ENCODE measurements around the gene CBL.

GRCh38 chr11:119172513-119172912 is 33.6 kb upstream of the CBL start:
- TF ChIP-seq, protein P1, sequence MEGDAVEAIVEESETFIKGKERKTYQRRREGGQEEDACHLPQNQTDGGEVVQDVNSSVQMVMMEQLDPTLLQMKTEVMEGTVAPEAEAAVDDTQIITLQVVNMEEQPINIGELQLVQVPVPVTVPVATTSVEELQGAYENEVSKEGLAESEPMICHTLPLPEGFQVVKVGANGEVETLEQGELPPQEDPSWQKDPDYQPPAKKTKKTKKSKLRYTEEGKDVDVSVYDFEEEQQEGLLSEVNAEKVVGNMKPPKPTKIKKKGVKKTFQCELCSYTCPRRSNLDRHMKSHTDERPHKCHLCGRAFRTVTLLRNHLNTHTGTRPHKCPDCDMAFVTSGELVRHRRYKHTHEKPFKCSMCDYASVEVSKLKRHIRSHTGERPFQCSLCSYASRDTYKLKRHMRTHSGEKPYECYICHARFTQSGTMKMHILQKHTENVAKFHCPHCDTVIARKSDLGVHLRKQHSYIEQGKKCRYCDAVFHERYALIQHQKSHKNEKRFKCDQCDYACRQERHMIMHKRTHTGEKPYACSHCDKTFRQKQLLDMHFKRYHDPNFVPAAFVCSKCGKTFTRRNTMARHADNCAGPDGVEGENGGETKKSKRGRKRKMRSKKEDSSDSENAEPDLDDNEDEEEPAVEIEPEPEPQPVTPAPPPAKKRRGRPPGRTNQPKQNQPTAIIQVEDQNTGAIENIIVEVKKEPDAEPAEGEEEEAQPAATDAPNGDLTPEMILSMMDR (IDR thresholded peaks at IDR 0.05) = no peak
- no peak for TF ChIP-seq POLR2A (IDR thresholded peaks at IDR 0.05)
